Suprapubic skin (tissue), 4 donors: Measurements from ENCODE around the gene SDHA. TPM values are rescaled to one million over a fixed set of nuclear protein-coding genes. Genes with fewer than 3 reads are reported as not detected.

Experiments used
- DNase-seq, 2 donors: peaks; one replicate each; pipeline ENCODE4 v3.0.0-alpha.2; 2019; ENCODE audit warnings: low spot score in 2 of 2
- H3K27ac ChIP-seq: fragments of 200-600 bp; sonication (generic); one replicate; pipeline ENCODE4 v1.5.1; 2019
- H3K27me3 ChIP-seq: fragments of 200-600 bp; sonication (generic); one replicate; pipeline ENCODE4 v1.5.1; 2019
- H3K36me3 ChIP-seq: fragments of 200-600 bp; sonication (generic); one replicate; pipeline ENCODE4 v1.5.1; 2019
- H3K4me1 ChIP-seq: fragments of 200-600 bp; sonication (generic); one replicate; pipeline ENCODE4 v1.5.1; 2019
- H3K4me3 ChIP-seq: fragments of 200-600 bp; sonication (generic); one replicate; pipeline ENCODE4 v1.5.1; 2019; ENCODE audit warnings: mild to moderate bottlenecking
- H3K9me3 ChIP-seq: fragments of 200-600 bp; sonication (generic); one replicate; pipeline ENCODE4 v1.5.1; 2019
- CTCF ChIP-seq, 2 donors: fragments of 200-600 bp in 1 of 2; fragments of 450-650 bp in 1 of 2; sonication (generic) in 1 of 2; IDR thresholded peaks; one replicate each; pipeline ENCODE4 v1.5.1; 2016 to 2019; ENCODE audit warnings: antibody characterized with exemption in 2 of 2, mild to moderate bottlenecking in 1 of 2, moderate library complexity in 1 of 2
- EP300 ChIP-seq: sonication (generic); formaldehyde crosslinking; IDR thresholded peaks from one replicate; pipeline ENCODE4 v1.6.1; 2017; ENCODE audit warnings: antibody characterized with exemption
- POLR2A ChIP-seq, 2 donors: fragments of 450-650 bp; IDR thresholded peaks; one replicate each; pipeline ENCODE4 v1.6.1; 2017; ENCODE audit warnings: antibody characterized with exemption in 2 of 2, mild to moderate bottlenecking in 2 of 2, moderate library complexity in 2 of 2
- POLR2AphosphoS5 ChIP-seq, 3 donors: sonication (generic); formaldehyde crosslinking; IDR thresholded peaks; one replicate each; pipeline ENCODE4 v1.6.1; 2017; ENCODE audit warnings: antibody characterized with exemption in 3 of 3
- WGBS: methylation state at CpG from one replicate; pipeline ENCODE4 v1.1.5; 2018; 5-methylcytosine and 5-hydroxymethylcytosine counted together
- total RNA-seq, 4 donors: library from RNA; depleted of rRNA; stranded (reverse); fragments of >200 nt; gene quantifications; one replicate each; pipeline ENCODE4 v1.1.0, GENCODE V29; 2016

SDHA gene
- total RNA-seq, 4 donors from 2014 or later, result 51.5 to 80.2 (median 68.7) TPM

- H3K4me1 ChIP-seq, result no peaks in the 10 kb centered on the region
- no peaks in the 10 kb centered on the region for H3K36me3 ChIP-seq
- DNase-seq, result no peak
- no peak overlapping the region for H3K27ac ChIP-seq
- TF ChIP-seq POLR2A (IDR thresholded peaks at IDR 0.05), result no peak
- TF ChIP-seq EP300, result no peak
- no peak for TF ChIP-seq CTCF (IDR thresholded peaks at IDR 0.05)
- no peak for TF ChIP-seq POLR2AphosphoS5 (IDR thresholded peaks at IDR 0.05)
- H3K27me3 ChIP-seq, result peaks cover 21% of the 10 kb centered on the region
- no peak overlapping the region for H3K4me3 ChIP-seq
- 92% methylated on average over 15 of the region's 16 CpGs for WGBS
- H3K9me3 ChIP-seq, result no peaks in the 10 kb centered on the region
These were observed 43.1 kb upstream of the SDHA start for GRCh38 chr5:174876-175465.

DNA sequence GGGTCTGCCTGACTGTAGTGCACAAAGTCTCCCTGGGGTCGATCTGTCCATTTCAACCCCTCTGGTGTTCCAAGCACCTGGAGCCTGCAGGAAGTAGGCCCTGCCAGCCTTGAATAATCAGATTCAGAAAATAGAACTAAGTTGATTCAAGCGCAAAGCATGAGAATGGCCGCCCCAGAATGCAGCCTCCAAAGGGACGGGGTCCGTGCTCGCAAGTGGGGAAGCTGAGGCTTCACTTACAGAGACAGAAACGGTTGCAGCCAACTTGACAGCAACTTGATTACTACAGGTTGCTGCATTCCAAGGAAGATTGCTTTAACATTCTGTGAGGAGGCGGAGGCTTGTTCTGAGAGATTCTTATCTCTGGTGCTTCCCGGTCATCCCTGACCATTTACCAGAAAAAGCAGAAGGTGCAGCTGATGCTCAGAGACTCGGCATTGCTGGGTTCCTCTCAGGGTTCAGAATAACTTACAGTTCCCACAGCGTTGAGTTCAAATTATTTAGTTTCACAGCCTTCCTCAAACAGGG lies 41.8 kb upstream of the SDHA start:
- Histone ChIP-seq H3K36me3 (no peaks in the 10 kb centered on the region), H3K4me3 (no peak overlapping the region), H3K27me3 (peaks cover 23% of the 10 kb centered on the region), H3K9me3 (no peaks in the 10 kb centered on the region), H3K27ac (no peak overlapping the region), H3K4me1 (no peaks in the 10 kb centered on the region)
- no peak for DNase-seq
- 80% methylated on average over 10 of the region's 11 CpGs for WGBS
- TF ChIP-seq CTCF (IDR thresholded peaks at IDR 0.05) (no peak), POLR2AphosphoS5 (IDR thresholded peaks at IDR 0.05) (no peak), POLR2A (IDR thresholded peaks at IDR 0.05) (no peak), EP300 (no peak)

- no peak for DNase-seq
- 66% methylated on average over 5 of the region's 5 CpGs for WGBS
- Histone ChIP-seq H3K4me3 (no peak overlapping the region), H3K9me3 (no peaks in the 10 kb centered on the region), H3K27ac (no peak overlapping the region), H3K4me1 (no peaks in the 10 kb centered on the region), H3K27me3 (peaks cover 17% of the 10 kb centered on the region), H3K36me3 (no peaks in the 10 kb centered on the region)
- TF ChIP-seq EP300, result no peak
- no peak for TF ChIP-seq CTCF (IDR thresholded peaks at IDR 0.05)
- TF ChIP-seq POLR2AphosphoS5 (IDR thresholded peaks at IDR 0.05), result no peak
- TF ChIP-seq POLR2A (IDR thresholded peaks at IDR 0.05), result no peak
These were observed 40.0 kb upstream of the SDHA start for GRCh38 chr5:178110-178509.

GRCh38 chr5:179401-179800 lies 38.7 kb upstream of the SDHA start:
- no peak for TF ChIP-seq EP300
- Histone ChIP-seq H3K27me3 (peaks cover 12% of the 10 kb centered on the region), H3K9me3 (no peaks in the 10 kb centered on the region), H3K27ac (no peak overlapping the region), H3K4me1 (no peaks in the 10 kb centered on the region), H3K4me3 (no peak overlapping the region), H3K36me3 (no peaks in the 10 kb centered on the region)
- DNase-seq, result no peak
- 94% methylated on average over 9 of the region's 9 CpGs for WGBS

DNA sequence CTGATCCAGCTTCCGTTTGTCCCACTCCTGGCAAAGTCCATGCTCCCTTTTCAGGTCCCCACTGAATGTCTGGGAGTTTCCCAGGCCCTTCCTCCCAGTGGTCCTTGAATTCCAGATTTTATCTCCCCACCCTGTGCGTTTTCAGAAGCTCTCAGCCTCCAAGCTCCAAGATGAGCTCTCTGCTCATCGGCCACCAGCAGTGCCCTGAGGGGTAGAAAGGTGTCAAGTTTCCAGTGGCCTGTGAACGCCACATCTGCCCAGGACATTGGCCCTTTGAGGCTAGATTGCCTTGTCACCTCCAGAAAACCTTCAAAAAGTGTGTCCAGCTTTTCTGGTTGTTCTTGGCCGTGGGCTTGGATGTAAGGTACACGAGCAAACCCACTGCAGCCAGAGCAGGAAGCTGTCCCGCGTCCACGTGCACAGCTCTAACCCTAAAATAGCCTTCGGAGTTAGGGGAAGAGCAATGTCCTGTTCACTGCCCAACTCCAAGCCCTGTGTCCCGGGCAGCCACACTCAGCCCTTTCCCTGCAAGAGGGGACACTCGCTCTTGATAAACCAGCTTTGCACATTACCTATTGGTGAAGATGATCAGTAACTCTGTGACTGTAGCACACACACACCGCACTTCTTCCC lies 37.7 kb upstream of the SDHA start:
- TF ChIP-seq POLR2AphosphoS5 (IDR thresholded peaks at IDR 0.05) (no peak), EP300 (no peak), POLR2A (IDR thresholded peaks at IDR 0.05) (no peak), CTCF (IDR thresholded peaks at IDR 0.05) (no peak)
- Histone ChIP-seq H3K4me1 (no peaks in the 10 kb centered on the region), H3K36me3 (no peaks in the 10 kb centered on the region), H3K27ac (no peak overlapping the region), H3K4me3 (no peak overlapping the region), H3K27me3 (peaks cover 8% of the 10 kb centered on the region), H3K9me3 (no peaks in the 10 kb centered on the region)
- no peak for DNase-seq
- WGBS, result 80% methylated on average over 13 of the region's 13 CpGs
